ENCODE measurements around the gene PCED1A. TPM values are rescaled to one million over a fixed set of nuclear protein-coding genes. Genes with fewer than 3 reads are reported as not detected.

Gene PCED1A
- total and polyA plus RNA-seq, 9 of the 15 experiments (the other 6 are each of a cell fraction or from before 2014, with no cell fraction given), result 1.5 to 11.5 (median 5.9) TPM

- peak; percentile 60; the same call in 1 of the 2 replicates for TF ChIP-seq RB1 (IDR thresholded peaks at IDR 0.05; ENCODE audit: low read depth)
- no peak for TF ChIP-seq PCBP1 (IDR thresholded peaks at IDR 0.05; ENCODE audit: low read depth, low read length, poor library complexity, severe bottlenecking)
- TF ChIP-seq MIER1 (IDR thresholded peaks at IDR 0.05; ENCODE audit: low read depth), result no peak
- no peak for TF ChIP-seq ZFP1 (CRISPR knock-in tag; IDR thresholded peaks at IDR 0.05)
- TF ChIP-seq ZNF239 (CRISPR knock-in tag; IDR thresholded peaks at IDR 0.05), result no peak
- no peak for TF ChIP-seq ZNF589 (CRISPR knock-in tag; IDR thresholded peaks at IDR 0.05; ENCODE audit: low read depth)
- peak; percentile 83 for TF ChIP-seq RBBP5 (IDR thresholded peaks at IDR 0.05; ENCODE audit: borderline replicate concordance, insufficient read depth, low read length, poor library complexity, severe bottlenecking)
- no peak for TF ChIP-seq MCM5 (IDR thresholded peaks at IDR 0.05; ENCODE audit: low read depth)
- TF ChIP-seq ZNF212 (CRISPR knock-in tag; IDR thresholded peaks at IDR 0.05), result no peak
- TF ChIP-seq ATF3 (IDR thresholded peaks at IDR 0.05), result no peak
- TF ChIP-seq ATF3 (CRISPR knock-in tag; conservative IDR thresholded peaks at IDR 0.05), result no peak
- TF ChIP-seq TGIF2 (CRISPR knock-in tag; IDR thresholded peaks at IDR 0.05), result no peak
- TF ChIP-seq CBX2 (IDR thresholded peaks at IDR 0.05; ENCODE audit: insufficient read depth, low read length, poor library complexity, severe bottlenecking), result no peak
- no peak for TF ChIP-seq ZNF655 (CRISPR knock-in tag; IDR thresholded peaks at IDR 0.05)
- no peak for TF ChIP-seq NRF1 (conservative IDR thresholded peaks at IDR 0.05 in 1 of 2, IDR thresholded peaks at IDR 0.05 in 1 of 2)
- TF ChIP-seq ZNF311 (CRISPR knock-in tag; IDR thresholded peaks at IDR 0.05), result no peak
- peak; percentile 95 to 99 (median 99) for TF ChIP-seq YY1 (IDR thresholded peaks at IDR 0.05; ENCODE audit: borderline replicate concordance in 1 of 3, control insufficient read depth in 1 of 3, extremely low read depth in 1 of 3, insufficient read depth in 3 of 3, insufficient read length in 1 of 3, insufficient replicate concordance in 2 of 3, low read depth in 1 of 3, low read length in 2 of 3)
- TF ChIP-seq RERE (CRISPR knock-in tag; IDR thresholded peaks at IDR 0.05; ENCODE audit: borderline replicate concordance), result no peak
- TF ChIP-seq ZBTB17 (CRISPR knock-in tag; IDR thresholded peaks at IDR 0.05), result peak; percentile 45; the same call in 1 of the 2 replicates
- no peak for TF ChIP-seq SMAD2 (IDR thresholded peaks at IDR 0.05; ENCODE audit: low read depth, low read length)
Measured at GRCh38 chr20:2840138-2840966, at the start of gene PCED1A, which contains the start of gene VPS16 (continued).
